ENCODE results near the gene BNIPL.

GRCh38 chr1:151001602-151002001 is 34.8 kb upstream of the BNIPL start:
- TF ChIP-seq CTCF (IDR thresholded peaks at IDR 0.05; ENCODE audit: low read depth, low read length) (no peak), EZH2phosphoT487 (IDR thresholded peaks at IDR 0.05; ENCODE audit: low read depth) (no peak)
